Stimulated activated CD4-positive, alpha-beta T cell treated with anti-CD3 and anti-CD28 coated beads, Interleukin-1b, Interleukin-23, amount 100 ng/mL, for 48 hours (primary cell): ENCODE measurements around the gene EXOC6B.

ENCODE experiments used
- DNase-seq: peaks from one replicate; pipeline ENCODE4 v3.0.0-alpha.2; 2020

EXOC6B gene

GRCh38 chr2:72338076-72338475 is 487.8 kb downstream of the EXOC6B start:
- DNase-seq: no peak

DNA sequence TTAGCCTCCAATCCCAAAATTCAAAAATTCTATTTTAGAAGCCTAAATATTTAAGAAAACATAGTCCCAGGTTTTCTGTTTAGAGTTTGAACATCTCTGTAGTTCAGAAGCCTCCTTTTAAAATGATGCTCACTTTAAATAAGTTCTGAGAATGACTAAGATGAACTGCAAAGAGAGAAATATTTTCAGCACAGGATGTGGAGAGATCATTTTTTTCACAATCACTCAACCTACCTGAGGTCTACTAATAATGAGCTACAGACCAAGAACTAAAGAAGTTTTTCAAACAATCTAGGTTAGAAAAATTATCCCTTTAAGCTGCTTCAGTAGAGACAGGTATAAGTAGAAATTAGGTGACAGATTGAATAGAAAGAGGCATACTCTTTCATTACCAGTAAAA is 493.1 kb downstream of the EXOC6B start:
- DNase-seq: no peak

GRCh38 chr2:72330652-72331051 is 495.2 kb downstream of the EXOC6B start:
- DNase-seq: no peak

- no peak for DNase-seq
Measured at GRCh38 chr2:72326759-72327158, 499.1 kb downstream of the EXOC6B start.

DNA sequence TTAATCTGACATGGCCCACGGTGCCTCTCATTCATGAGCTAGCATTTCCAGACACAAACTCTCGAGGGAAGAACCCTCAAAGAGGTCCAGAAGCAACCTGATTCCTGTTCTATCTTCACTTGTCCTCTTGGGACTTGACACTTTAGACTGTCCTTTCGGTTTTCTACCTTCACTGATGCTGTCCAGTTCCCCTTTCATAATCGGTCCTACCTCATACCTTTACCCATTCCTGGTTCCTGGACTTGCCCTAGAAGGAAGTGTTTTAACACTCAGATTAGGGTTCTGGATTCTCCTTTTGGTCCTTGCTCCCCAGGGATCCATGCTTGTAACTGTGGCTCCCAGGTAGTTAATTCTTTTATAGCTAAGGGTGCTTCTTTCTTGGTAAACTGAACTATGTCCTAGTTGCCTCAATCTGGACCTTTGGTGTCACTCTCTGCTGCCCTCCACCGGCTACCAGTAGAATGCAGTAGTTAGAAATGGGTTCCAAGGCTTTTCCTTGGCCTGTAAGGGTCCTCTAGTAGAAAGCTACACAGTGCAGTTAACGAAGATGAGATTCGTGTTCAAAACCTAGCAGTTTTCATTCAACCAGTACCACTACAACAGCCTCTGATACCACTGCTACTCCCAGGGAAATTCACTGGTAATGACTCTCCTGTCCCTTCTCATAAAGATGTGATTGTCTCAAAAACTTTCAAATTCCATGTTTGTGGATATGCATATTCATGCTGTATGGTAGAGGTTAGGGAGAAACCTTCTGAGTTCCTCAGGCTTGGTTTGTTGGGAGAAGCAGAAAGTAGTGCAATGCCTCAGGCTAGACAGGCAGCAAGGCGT is 500.0 kb downstream of the EXOC6B start:
- DNase-seq: peak; percentile 4

DNA sequence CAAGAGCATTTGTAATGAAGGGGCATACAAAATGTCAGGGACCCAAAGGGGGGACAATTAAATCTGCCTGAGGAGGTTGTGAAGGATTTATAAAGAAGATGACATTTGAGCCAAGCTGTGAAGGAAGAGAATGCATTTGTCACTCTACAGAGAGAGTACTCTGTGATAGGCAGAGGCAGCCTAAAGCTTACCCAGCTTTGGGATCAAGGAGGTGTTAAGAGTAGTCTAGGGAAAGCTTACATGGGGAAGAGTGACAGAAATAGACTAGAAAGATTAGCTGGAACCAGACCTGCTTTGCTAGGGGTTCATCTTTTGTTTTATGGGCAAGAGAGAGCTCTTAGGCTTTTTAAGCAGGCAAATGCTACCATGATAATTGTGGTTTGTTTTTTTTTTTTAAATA is 509.1 kb downstream of the EXOC6B start:
- DNase-seq: no peak

DNA sequence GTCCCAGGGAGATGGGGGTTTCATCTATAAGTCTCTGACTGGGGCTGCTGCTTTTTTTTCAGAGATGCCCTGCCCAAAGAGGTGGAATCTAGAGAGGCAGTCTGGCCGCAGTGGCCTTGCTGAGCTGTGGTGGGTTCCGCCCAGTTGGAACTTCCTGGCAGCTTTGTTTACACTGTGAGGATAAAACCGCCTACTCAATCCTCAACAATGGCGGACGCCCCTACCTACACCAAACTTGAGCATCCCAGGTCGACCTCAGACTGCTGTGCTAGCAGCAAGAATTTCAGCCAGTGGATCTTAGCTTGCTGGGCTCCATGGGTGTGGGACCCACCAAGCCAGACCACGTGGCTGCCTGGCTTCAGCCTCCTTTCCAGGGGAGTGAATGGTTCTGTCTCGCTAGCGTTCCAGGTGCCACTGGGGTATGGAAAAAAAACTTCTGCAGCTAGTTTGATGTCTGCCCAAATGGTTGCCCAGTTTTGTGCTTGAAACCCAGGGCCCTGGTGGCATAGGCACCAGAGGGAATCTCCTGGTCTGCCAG is 525.6 kb downstream of the EXOC6B start:
- no peak for DNase-seq

GRCh38 chr2:72293620-72294019 is 532.2 kb downstream of the EXOC6B start:
- DNase-seq: no peak

DNA sequence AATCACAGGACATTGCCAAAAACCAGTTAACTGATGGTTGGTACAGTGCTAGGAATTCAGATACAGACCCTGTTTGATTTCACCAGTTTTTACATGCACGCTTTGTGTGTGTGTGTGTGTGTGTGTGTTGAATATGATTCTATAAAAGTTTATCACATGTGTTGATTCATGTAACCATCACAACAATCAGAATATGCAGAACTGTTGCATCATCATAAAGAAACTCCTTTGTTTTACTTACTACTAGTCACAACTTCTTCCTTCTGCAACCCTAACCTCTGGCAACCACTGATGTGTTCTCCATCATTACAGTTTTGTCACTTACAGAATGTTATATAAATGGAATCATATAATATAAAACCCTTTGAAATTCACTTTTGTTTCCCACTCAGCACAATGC is 533.4 kb downstream of the EXOC6B start:
- no peak for DNase-seq

- DNase-seq: no peak
Measured at GRCh38 chr2:72291059-72291458, 534.8 kb downstream of the EXOC6B start.

DNA sequence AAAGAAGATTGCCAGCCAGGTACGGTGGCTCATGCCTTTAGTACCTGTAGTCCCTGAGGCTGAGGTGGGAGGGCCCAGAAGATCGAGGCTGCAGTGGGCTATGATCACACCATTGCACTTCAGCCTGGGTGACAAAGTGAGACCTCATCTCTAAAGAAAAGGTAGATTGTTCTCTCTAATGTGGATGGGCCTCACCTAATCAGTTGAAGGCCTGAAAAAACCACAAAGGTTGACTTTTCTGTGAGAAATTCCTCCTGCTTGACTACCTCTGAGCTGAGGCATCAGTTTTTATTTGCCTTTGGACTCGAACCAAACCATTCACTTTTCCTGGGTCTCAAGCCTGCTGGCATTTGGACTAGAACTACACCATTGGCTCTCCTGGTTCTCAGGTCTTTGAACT is 536.1 kb downstream of the EXOC6B start:
- DNase-seq: no peak

DNA sequence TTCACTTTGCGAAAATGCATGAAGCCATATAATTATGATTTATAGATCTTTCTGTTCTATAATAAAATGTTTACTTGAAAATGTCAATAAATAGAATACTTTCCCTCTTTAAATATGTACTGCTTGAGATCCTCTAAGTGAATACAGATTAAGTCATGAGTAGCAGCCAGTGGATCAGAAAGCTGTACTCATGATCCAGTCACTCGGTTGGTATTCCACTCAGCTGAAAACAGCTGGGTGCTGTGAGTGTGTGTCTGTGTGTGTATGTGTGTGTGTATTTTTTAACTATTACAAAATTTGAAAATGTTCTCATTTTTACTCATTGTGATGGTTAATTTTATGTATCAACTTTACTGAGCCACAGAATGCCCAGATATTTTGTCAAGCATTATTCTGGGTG is 536.5 kb downstream of the EXOC6B start:
- no peak for DNase-seq

DNA sequence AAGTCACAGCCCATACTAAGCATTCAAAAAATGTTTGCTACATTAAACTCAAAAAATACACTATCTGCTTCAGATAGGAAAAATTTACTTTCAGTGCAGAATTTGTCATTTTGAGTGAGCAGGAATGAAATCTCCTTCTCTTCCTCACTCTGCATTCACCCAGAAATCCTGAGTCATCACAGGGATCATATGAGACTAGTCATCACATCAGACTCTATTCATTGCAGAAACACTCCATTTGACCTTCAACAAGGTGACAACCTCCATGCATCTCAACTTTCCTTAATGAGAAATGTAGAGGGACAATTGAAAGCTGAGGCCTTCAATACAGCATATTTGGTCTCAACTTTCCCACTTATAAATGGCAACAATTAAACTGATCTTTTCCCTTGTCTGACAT is 547.8 kb downstream of the EXOC6B start:
- no peak for DNase-seq

DNA sequence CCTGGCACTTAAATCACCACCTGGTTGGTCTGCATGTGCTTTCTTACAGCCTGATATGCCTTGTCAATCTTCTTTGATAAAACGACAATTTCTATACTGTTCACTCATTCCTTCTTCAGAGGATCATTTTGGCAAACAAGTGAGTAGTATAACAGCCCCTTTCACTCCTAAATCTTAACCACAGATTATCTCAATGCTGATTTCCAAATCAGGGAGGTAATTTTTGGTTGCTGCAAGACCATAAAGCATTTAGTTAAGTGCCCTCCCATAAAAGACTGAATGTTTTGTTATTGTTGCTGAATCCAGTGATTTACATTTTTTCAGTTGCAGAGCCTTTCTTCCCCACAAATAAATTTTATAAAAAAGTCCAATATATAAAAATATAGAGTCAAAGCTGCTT is 549.0 kb downstream of the EXOC6B start:
- no peak for DNase-seq

DNA sequence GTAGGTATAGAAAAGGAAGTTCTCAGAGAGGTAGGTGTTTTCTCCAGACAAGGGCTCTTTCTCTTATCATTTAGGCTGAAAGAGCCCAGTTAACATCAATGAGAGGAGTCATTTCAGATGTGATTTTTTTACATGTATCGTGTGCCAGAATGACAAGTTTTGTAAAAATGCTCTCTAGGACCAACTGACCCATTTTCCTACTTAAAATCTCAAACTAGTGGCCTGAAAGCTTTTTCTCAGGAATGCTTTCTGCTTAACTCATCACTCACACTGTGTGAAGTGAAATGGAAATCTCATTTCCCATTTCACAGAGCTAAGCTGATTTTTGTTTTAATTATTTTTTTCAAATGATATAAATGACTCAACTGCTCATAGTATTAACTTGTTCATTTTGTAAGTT is 549.5 kb downstream of the EXOC6B start:
- DNase-seq: no peak

GRCh38 chr2:72275084-72275483 is 550.7 kb downstream of the EXOC6B start:
- no peak for DNase-seq

- DNase-seq: no peak
Measured at GRCh38 chr2:72274380-72274797, 551.4 kb downstream of the EXOC6B start.

- no peak for DNase-seq
Measured at GRCh38 chr2:72273384-72273783, 552.4 kb downstream of the EXOC6B start.

GRCh38 chr2:72271766-72272641 is 553.8 kb downstream of the EXOC6B start:
- no peak for DNase-seq

DNA sequence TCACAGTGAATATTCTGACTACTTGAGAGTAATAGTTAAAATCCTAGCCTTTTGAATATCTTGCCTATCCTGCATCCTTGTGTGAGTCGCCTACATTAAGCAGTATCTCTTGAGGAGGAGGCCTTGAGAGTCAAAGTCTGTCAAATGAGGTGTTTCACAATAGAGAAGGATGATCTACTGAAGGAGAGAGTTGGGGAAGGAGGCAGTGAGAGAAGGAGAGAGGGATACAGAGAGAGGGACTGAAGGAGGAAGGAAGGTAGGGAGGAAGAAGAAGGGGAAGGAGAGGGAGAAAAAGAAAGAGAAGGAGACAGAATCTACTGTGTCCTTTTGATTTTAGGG is 554.6 kb downstream of the EXOC6B start:
- DNase-seq: no peak

GRCh38 chr2:72270556-72271275 is 555.1 kb downstream of the EXOC6B start:
- DNase-seq: no peak

GRCh38 chr2:72263776-72264060 is 562.1 kb downstream of the EXOC6B start:
- DNase-seq: no peak

DNA sequence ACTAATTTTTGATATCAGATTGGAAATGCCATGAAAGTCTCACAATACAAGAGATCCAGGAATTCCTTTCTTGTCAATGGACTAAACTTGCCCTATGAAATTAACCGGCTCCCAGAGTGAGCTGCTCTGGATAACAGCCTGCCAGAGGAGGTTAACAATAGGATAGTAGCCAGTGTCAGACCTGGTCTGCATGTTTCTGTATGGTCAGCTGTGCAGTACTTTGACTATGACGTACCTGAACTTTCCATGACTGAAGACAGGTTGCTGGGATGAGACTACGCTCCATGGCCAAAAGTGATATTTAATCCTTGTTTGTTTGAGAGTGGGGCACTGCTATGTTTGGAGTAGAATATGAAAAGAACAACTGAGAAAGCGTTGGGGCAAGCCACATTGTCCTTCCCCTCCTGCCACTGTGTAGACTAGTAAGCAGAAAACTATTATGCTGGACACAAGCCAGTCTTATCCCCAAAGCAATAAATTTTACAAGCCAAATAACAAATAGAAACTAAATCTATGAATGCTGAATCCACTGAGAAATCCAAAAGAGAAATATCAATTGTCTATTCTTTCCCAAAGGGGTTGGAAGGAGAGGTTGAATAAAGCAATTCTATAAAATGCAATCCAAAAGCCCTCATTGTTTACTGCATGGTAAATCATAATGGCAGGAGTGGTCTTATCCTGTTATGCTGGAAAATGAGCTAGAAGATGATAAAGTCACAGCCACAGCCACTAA is 562.6 kb downstream of the EXOC6B start:
- DNase-seq: no peak
